ENCODE results near the gene MAP3K7. TPM values are rescaled to one million over a fixed set of nuclear protein-coding genes. Genes with fewer than 3 reads are reported as not detected.

The MAP3K7 gene
- total RNA-seq, 2 experiments from 2014 or later, result 9.0 to 9.3 TPM

DNA sequence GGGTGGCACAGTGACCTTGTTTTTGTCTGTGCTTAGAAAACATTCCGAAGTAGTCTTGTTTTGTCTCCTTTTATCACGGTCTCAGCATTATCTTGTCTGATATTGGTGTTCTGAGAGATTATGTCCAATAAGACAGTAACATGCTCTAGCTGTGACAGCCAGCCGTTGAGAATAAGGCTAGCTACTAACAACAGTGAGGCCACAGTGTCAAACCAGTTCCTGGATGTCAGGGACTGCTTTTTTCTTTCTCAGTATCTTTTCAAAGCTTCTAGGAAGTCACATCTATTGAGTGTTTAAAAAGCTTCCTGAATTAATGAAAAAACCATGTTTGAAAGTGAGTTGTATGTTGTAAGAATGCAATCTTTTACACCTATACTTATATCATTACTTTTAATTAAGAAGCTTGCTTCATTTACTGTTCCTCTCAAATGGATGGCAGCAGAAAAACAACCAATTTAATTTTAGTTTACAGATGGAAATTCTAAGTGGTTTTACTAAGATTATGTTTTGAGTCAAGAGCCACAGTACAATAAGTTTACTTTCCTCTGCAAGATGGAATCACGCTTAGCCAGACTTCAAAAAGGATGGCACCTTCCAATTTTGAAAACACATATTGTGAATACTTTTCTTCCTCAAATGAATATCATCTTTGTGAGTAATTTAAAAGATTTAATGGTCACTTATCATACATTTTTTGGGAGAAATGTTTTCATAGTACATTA lies 53.1 kb downstream of the MAP3K7 start:
- TF ChIP-seq, protein P1, sequence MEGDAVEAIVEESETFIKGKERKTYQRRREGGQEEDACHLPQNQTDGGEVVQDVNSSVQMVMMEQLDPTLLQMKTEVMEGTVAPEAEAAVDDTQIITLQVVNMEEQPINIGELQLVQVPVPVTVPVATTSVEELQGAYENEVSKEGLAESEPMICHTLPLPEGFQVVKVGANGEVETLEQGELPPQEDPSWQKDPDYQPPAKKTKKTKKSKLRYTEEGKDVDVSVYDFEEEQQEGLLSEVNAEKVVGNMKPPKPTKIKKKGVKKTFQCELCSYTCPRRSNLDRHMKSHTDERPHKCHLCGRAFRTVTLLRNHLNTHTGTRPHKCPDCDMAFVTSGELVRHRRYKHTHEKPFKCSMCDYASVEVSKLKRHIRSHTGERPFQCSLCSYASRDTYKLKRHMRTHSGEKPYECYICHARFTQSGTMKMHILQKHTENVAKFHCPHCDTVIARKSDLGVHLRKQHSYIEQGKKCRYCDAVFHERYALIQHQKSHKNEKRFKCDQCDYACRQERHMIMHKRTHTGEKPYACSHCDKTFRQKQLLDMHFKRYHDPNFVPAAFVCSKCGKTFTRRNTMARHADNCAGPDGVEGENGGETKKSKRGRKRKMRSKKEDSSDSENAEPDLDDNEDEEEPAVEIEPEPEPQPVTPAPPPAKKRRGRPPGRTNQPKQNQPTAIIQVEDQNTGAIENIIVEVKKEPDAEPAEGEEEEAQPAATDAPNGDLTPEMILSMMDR (IDR thresholded peaks at IDR 0.05), result no peak
- POLR2A ChIA-PET, result no interaction called here
- ATAC-seq (ENCODE audit: poor library complexity), result no peak
- Histone ChIP-seq H3K4me1 (ENCODE audit: insufficient read depth, low read length) (no peaks in the 10 kb centered on the region), H3K27ac (ENCODE audit: low read depth in 1 of 2, low read length in 2 of 2) (no peak overlapping the region), H3K9me3 (ENCODE audit: control insufficient read depth in 1 of 2, insufficient read depth in 1 of 2, low read length in 2 of 2) (no peaks in the 10 kb centered on the region), H3K4me3 (ENCODE audit: low read length) (no peak overlapping the region), H3K36me3 (ENCODE audit: insufficient read depth, low read length) (peaks cover 35% of the 10 kb centered on the region), H3K27me3 (ENCODE audit: control insufficient read depth in 1 of 2, insufficient read depth in 2 of 2, low read length in 2 of 2) (no peaks in the 10 kb centered on the region)
- Mint-ChIP-seq H3K9me3 (no peaks in the 10 kb centered on the region), H3K27me3 (no peaks in the 10 kb centered on the region), H3K27ac (no peak overlapping the region), H3K4me1 (ENCODE audit: low read depth) (no peaks in the 10 kb centered on the region), H3K36me3 (ENCODE audit: low read depth) (peaks cover 72% of the 10 kb centered on the region), H3K4me3 (no peak overlapping the region)
- intact Hi-C loops (cut with DNase I, micrococcal nuclease), result no loop called here
- CTCF ChIA-PET, result no interaction called here
- no peak for DNase-seq

DNA sequence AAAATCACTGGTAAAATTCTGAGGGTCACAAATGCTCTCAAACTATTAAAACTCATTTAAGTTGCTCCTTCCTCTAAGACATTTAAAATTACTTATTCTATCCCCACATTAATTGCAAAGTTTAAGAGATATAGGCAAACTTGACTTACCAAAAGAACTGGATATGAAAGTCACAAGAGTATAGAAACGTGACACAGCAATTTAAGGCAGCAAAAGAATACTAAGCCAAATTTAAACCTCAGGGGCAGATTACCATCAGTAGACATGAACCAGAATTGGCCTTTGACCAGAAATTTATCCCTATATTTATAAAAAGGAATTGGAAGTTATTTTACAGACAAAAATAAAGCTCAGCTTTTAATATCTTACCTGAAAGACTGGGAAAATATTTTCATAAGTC lies 56.0 kb downstream of the MAP3K7 start:
- Histone ChIP-seq H3K27ac (ENCODE audit: low read depth in 1 of 2, low read length in 2 of 2) (no peak overlapping the region), H3K36me3 (ENCODE audit: insufficient read depth, low read length) (peaks cover 31% of the 10 kb centered on the region), H3K4me1 (ENCODE audit: insufficient read depth, low read length) (no peaks in the 10 kb centered on the region), H3K4me3 (ENCODE audit: low read length) (no peak overlapping the region), H3K9me3 (ENCODE audit: control insufficient read depth in 1 of 2, insufficient read depth in 1 of 2, low read length in 2 of 2) (no peaks in the 10 kb centered on the region), H3K27me3 (ENCODE audit: control insufficient read depth in 1 of 2, insufficient read depth in 2 of 2, low read length in 2 of 2) (no peaks in the 10 kb centered on the region)
- peaks cover 59% of the 10 kb centered on the region for H3K36me3 Mint-ChIP-seq (ENCODE audit: low read depth)
- CTCF ChIA-PET, result no interaction called here
- no peaks in the 10 kb centered on the region for H3K9me3 Mint-ChIP-seq
- POLR2A ChIA-PET, result no interaction called here
- H3K27ac Mint-ChIP-seq, result no peak overlapping the region
- TF ChIP-seq, protein P1 (IDR thresholded peaks at IDR 0.05), result no peak
- no peak for DNase-seq
- no peak for ATAC-seq (ENCODE audit: poor library complexity)
- H3K4me3 Mint-ChIP-seq, result no peak overlapping the region
- no peaks in the 10 kb centered on the region for H3K4me1 Mint-ChIP-seq (ENCODE audit: low read depth)
- intact Hi-C loops (cut with DNase I, micrococcal nuclease), result no loop called here
- no peaks in the 10 kb centered on the region for H3K27me3 Mint-ChIP-seq

DNA sequence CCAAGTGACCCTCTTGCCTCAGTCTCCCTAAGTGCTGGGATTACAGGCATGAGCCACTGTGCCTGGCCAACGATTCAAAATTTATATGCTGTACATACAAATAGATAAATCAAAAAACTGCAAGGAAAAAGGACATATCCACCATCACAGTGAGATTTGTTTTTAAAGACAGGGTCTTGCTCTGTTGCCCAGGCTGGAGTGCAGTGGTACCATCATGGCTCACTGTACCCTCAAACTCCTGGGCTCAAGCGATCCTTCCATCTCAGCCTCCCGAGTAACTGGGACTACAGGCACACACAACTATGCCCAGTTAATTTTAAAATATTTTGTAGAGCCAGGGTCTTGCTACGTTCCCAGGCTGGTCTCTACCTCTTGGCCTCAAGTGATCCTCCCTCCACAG lies 61.5 kb downstream of the MAP3K7 start:
- Histone ChIP-seq H3K4me3 (ENCODE audit: low read length) (no peak overlapping the region), H3K27me3 (ENCODE audit: control insufficient read depth in 1 of 2, insufficient read depth in 2 of 2, low read length in 2 of 2) (no peaks in the 10 kb centered on the region), H3K9me3 (ENCODE audit: control insufficient read depth in 1 of 2, insufficient read depth in 1 of 2, low read length in 2 of 2) (no peaks in the 10 kb centered on the region), H3K36me3 (ENCODE audit: insufficient read depth, low read length) (peaks cover 40% of the 10 kb centered on the region), H3K4me1 (ENCODE audit: insufficient read depth, low read length) (no peaks in the 10 kb centered on the region), H3K27ac (ENCODE audit: low read depth in 1 of 2, low read length in 2 of 2) (no peak overlapping the region)
- POLR2A ChIA-PET, result no interaction called here
- DNase-seq (no peak), ATAC-seq (ENCODE audit: poor library complexity) (no peak)
- CTCF ChIA-PET, result no interaction called here
- Mint-ChIP-seq H3K27ac (no peak overlapping the region), H3K4me3 (no peak overlapping the region), H3K36me3 (ENCODE audit: low read depth) (peaks cover 65% of the 10 kb centered on the region), H3K4me1 (ENCODE audit: low read depth) (no peaks in the 10 kb centered on the region), H3K9me3 (no peaks in the 10 kb centered on the region), H3K27me3 (no peaks in the 10 kb centered on the region)
- TF ChIP-seq, protein P1 (IDR thresholded peaks at IDR 0.05), result no peak
- intact Hi-C loops (cut with DNase I, micrococcal nuclease), result no loop called here

All from CD4-positive, alpha-beta T cell (primary cell).